ENCODE measurements around the gene PGF. TPM values are rescaled to one million over a fixed set of nuclear protein-coding genes. Genes with fewer than 3 reads are reported as not detected.

Gene PGF
- total RNA-seq, 1 donor from 2014 or later, result 4.7 TPM

GRCh38 chr14:74949191-74949601 lies 6.2 kb downstream of the PGF start:
- TF ChIP-seq CTCF (IDR thresholded peaks at IDR 0.05), result no peak
- peaks cover 3% of the 10 kb centered on the region for H3K27me3 ChIP-seq
- H3K27ac ChIP-seq, result no peak overlapping the region
- H3K9me3 ChIP-seq, result no peaks in the 10 kb centered on the region
- ATAC-seq (no peak), DNase-seq (no peak)
- peaks cover 1% of the 10 kb centered on the region for H3K4me1 ChIP-seq
- intact Hi-C loops (cut with DNase I), result loop anchor here (10.0 kb wide), 1 partner anchor 136 kb away; no protein-coding TSS in a partner anchor
- H3K36me3 ChIP-seq, result no peaks in the 10 kb centered on the region
- no peak overlapping the region for H3K4me3 ChIP-seq

GRCh38 chr14:74948228-74949175 lies 6.9 kb downstream of the PGF start:
- Histone ChIP-seq H3K27me3 (peaks cover 3% of the 10 kb centered on the region), H3K27ac (no peak overlapping the region), H3K4me1 (no peaks in the 10 kb centered on the region), H3K36me3 (no peaks in the 10 kb centered on the region), H3K9me3 (no peaks in the 10 kb centered on the region), H3K4me3 (no peak overlapping the region)
- DNase-seq (no peak), ATAC-seq (no peak)
- no peak for TF ChIP-seq CTCF (IDR thresholded peaks at IDR 0.05)
- intact Hi-C loops (cut with DNase I), result loop anchor here (10.0 kb wide), 1 partner anchor 136 kb away; no protein-coding TSS in a partner anchor

GRCh38 chr14:74947353-74948227 lies 7.8 kb downstream of the PGF start:
- Histone ChIP-seq H3K4me1 (peaks cover 5% of the 10 kb centered on the region), H3K27me3 (peaks cover 3% of the 10 kb centered on the region), H3K36me3 (no peaks in the 10 kb centered on the region), H3K27ac (no peak overlapping the region), H3K4me3 (no peak overlapping the region), H3K9me3 (no peaks in the 10 kb centered on the region)
- intact Hi-C loops (cut with DNase I), result loop anchor here (10.0 kb wide), 1 partner anchor 137 kb away; no protein-coding TSS in a partner anchor
- ATAC-seq, result no peak
- TF ChIP-seq CTCF (IDR thresholded peaks at IDR 0.05), result no peak
- no peak for DNase-seq

- Histone ChIP-seq H3K4me1 (peaks cover 13% of the 10 kb centered on the region), H3K4me3 (no peak overlapping the region), H3K27ac (no peak overlapping the region), H3K9me3 (no peaks in the 10 kb centered on the region), H3K36me3 (no peaks in the 10 kb centered on the region), H3K27me3 (peaks cover 3% of the 10 kb centered on the region)
- TF ChIP-seq CTCF (IDR thresholded peaks at IDR 0.05), result peak; percentile 3
- intact Hi-C loops (cut with DNase I), result loop anchor here (10.0 kb wide), 1 partner anchor 138 kb away; no protein-coding TSS in a partner anchor
- ATAC-seq, result no peak
- no peak for DNase-seq
Observed at GRCh38 chr14:74946659-74947281, 8.6 kb downstream of the PGF start.

All from upper lobe of right lung (tissue), 1 donor.